Calu3 (cell line): ENCODE data around the gene FAM89A. TPM values are rescaled to one million over a fixed set of nuclear protein-coding genes. Genes with fewer than 3 reads are reported as not detected.
"Not testable (repeated sequence)": the region's sequence is repeated elsewhere in the genome, so short reads cannot be mapped to it uniquely, and the experiment has no call there.

Experiments used
- BruUV-seq: library from RNA; stranded (reverse); fragments of 400-500 nt; replicated peaks from 2 replicates; lab custom pipeline; 2021; lab: Mats Ljungman, UMichigan
- CTCF ChIA-PET: fragments of 300-600 bp; sonication (Branson Sonifier 250); formaldehyde crosslinking; loops from one replicate; lab custom pipeline; 2022; ENCODE audit warnings: antibody characterized with exemption; lab: Charles Lee
- DNase-seq: peaks from one replicate; pipeline ENCODE4 v3.0.0; 2022
- H3K27ac Mint-ChIP-seq: one replicate; pipeline ENCODE4 v1.8.0; 2022; ENCODE audit warnings: mixed read lengths; ENCODE audit not compliant: unreplicated experiment
- H3K27me3 Mint-ChIP-seq: one replicate; pipeline ENCODE4 v1.8.0; 2022; ENCODE audit warnings: mixed read lengths; ENCODE audit not compliant: unreplicated experiment
- H3K36me3 Mint-ChIP-seq: one replicate; pipeline ENCODE4 v1.8.0; 2022; ENCODE audit warnings: mild to moderate bottlenecking, moderate library complexity, mixed read lengths; ENCODE audit not compliant: insufficient read depth, unreplicated experiment
- H3K4me1 Mint-ChIP-seq: one replicate; pipeline ENCODE4 v1.8.0; 2022; ENCODE audit warnings: mild to moderate bottlenecking, low read depth, mixed read lengths; ENCODE audit not compliant: unreplicated experiment
- H3K4me3 Mint-ChIP-seq: one replicate; pipeline ENCODE4 v1.8.0; 2022; ENCODE audit warnings: mild to moderate bottlenecking, low read depth, moderate library complexity, mixed read lengths; ENCODE audit not compliant: unreplicated experiment
- H3K9me3 Mint-ChIP-seq: one replicate; pipeline ENCODE4 v1.8.0; 2022; ENCODE audit warnings: low read depth, mixed read lengths; ENCODE audit not compliant: unreplicated experiment
- intact Hi-C: fragments of 100-400 bp; cut with micrococcal nuclease; formaldehyde crosslinking; loops from one replicate; pipeline ENCODE4 v1.10.0; 2022; ENCODE audit not compliant: unreplicated experiment
- total RNA-seq: library from RNA; stranded (reverse); gene quantifications from 2 replicates; pipeline ENCODE4 v1.2.3, GENCODE V29; 2022
- TF ChIP-seq, protein P1 (sequence below): fragments of 200-600 bp; IDR thresholded peaks from one replicate; pipeline ENCODE4 v1.8.0; 2022; ENCODE audit warnings: antibody characterized with exemption; ENCODE audit not compliant: unreplicated experiment

Gene FAM89A
- total RNA-seq, 1 experiment from 2014 or later, result 12.3 TPM

DNA sequence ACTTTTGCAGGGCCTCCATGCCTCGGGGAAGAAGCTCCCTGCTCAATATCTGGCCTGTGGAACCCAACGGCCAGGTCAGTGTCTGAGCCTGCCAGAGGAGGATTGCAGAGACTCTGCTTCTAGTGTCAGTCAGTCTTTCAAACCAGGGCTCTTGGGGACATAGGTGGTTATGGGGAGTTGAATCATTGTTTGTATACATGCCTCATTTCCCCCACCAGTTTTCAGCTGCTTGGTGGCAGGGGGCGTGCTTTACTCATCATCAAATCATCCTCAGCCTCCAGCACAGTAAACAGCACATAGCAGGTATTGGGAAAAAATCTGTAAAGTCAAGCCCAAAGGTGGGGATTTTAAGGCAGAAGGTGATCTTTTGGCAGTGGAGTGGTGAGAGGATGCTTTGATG is 17.4 kb upstream of the FAM89A start:
- intact Hi-C loops, result no loop called here
- H3K27me3 Mint-ChIP-seq, result no peaks in the 10 kb centered on the region
- TF ChIP-seq, protein P1, sequence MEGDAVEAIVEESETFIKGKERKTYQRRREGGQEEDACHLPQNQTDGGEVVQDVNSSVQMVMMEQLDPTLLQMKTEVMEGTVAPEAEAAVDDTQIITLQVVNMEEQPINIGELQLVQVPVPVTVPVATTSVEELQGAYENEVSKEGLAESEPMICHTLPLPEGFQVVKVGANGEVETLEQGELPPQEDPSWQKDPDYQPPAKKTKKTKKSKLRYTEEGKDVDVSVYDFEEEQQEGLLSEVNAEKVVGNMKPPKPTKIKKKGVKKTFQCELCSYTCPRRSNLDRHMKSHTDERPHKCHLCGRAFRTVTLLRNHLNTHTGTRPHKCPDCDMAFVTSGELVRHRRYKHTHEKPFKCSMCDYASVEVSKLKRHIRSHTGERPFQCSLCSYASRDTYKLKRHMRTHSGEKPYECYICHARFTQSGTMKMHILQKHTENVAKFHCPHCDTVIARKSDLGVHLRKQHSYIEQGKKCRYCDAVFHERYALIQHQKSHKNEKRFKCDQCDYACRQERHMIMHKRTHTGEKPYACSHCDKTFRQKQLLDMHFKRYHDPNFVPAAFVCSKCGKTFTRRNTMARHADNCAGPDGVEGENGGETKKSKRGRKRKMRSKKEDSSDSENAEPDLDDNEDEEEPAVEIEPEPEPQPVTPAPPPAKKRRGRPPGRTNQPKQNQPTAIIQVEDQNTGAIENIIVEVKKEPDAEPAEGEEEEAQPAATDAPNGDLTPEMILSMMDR, result no peak
- H3K27ac Mint-ChIP-seq, result no peak overlapping the region
- no peak for DNase-seq
- no peak overlapping the region for H3K4me3 Mint-ChIP-seq
- H3K9me3 Mint-ChIP-seq, result peaks cover 3% of the 10 kb centered on the region
- BruUV-seq, result no TSS peak
- CTCF ChIA-PET, result no interaction called here
- H3K4me1 Mint-ChIP-seq, result peaks cover 33% of the 10 kb centered on the region
- no peaks in the 10 kb centered on the region for H3K36me3 Mint-ChIP-seq

DNA sequence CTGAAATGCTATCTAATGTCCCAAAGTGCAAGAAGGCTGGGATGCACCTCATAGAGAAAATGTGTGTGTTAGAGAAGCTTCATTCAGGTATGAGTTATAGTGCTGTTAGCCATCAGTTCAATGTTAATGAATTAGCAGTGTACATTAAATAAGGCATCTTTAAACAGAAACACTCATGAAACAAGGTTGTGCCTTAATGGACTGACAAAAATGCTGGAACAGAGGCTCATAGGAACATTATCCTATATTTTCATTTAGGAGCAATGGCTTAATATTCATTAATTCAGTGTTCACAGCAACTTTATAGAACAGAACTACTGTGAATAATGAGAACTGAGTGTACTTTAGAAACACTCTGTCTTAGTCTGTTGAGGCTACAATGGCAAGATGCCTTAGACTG is 15.2 kb upstream of the FAM89A start:
- H3K9me3 Mint-ChIP-seq, result peaks cover 3% of the 10 kb centered on the region
- CTCF ChIA-PET, result no interaction called here
- H3K4me1 Mint-ChIP-seq, result peaks cover 34% of the 10 kb centered on the region
- TF ChIP-seq, protein P1, result no peak
- intact Hi-C loops, result no loop called here
- H3K27ac Mint-ChIP-seq, result no peak overlapping the region
- H3K4me3 Mint-ChIP-seq, result no peak overlapping the region
- no TSS peak for BruUV-seq
- DNase-seq, result no peak
- no peaks in the 10 kb centered on the region for H3K36me3 Mint-ChIP-seq
- H3K27me3 Mint-ChIP-seq, result no peaks in the 10 kb centered on the region

DNA sequence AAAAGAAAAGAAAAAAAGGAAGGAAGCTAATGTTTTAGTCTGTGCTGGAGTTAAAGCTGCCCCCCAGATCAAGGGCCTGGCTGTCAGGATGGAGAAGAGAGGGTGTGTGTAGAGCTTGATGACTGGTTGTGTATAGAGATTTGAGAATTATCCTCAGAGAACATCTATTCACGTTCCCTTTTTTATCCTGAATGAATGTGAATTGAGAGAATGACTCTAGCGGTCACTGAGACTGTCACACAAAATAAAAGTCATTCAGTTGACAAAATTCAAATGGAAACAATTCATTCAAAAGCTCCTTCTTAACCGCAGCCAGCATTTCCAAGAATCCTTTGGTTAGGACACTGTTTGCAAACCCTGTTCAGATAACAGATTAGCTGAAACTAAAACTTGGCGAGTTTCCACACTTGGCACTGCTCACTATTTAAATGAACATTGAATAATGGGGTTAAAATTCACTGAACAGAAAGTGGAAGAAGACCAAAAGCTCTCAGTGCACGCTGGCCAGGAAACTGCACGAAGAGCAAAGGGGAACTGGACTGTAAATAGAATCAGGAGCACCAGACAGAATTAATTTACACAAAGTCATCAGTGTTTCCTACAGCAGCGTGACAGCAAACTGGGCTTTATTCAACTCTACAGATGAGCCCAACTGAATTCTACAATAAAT is 13.6 kb upstream of the FAM89A start:
- BruUV-seq, result no TSS peak
- peak; percentile 33 for DNase-seq
- CTCF ChIA-PET, result interaction anchor here (0.7 kb wide), 1 partner anchor 153 kb away, joined by 3 read pairs; no protein-coding TSS in a partner anchor

DNA sequence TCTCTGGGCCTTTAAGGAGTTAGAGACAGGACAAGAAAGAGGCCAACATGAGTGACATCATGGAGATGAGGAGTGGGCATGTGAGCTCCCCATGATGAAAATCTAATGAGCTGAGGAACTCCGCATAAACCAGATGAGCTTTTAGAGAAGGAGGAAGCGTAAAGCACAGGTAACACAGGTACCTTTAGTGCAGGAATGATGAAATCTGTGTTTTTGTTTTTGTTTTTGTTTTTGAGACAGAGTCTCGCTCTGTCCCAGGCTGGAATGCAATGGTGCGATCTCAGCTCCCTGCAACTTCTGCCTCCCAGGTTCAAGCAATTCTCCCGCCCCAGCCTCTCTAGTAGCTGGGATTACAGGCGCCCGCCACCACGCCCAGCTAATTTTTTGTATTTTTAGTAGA is 12.7 kb upstream of the FAM89A start:
- DNase-seq, result no peak
- H3K4me3 Mint-ChIP-seq, result peak overlapping the region; percentile 16
- intact Hi-C loops, result loop anchor here (5.0 kb wide), 1 partner anchor 90 kb away; no protein-coding TSS in a partner anchor
- peaks cover 28% of the 10 kb centered on the region for H3K4me1 Mint-ChIP-seq
- TF ChIP-seq, protein P1, result no peak
- BruUV-seq, result no TSS peak
- peaks cover 18% of the 10 kb centered on the region for H3K27me3 Mint-ChIP-seq
- peaks cover 3% of the 10 kb centered on the region for H3K9me3 Mint-ChIP-seq
- no peaks in the 10 kb centered on the region for H3K36me3 Mint-ChIP-seq
- H3K27ac Mint-ChIP-seq, result no peak overlapping the region
- CTCF ChIA-PET, result no interaction called here

More for the DNA sequence above, 13.6 kb upstream of the FAM89A start:
- Mint-ChIP-seq H3K36me3 (no peaks in the 10 kb centered on the region), H3K9me3 (peaks cover 3% of the 10 kb centered on the region), H3K27me3 (peaks cover 9% of the 10 kb centered on the region), H3K27ac (no peak overlapping the region), H3K4me3 (peak overlapping the region; percentile 16), H3K4me1 (peaks cover 37% of the 10 kb centered on the region)
- TF ChIP-seq, protein P1, result no peak
- intact Hi-C loops, result loop anchor here (5.0 kb wide), 1 partner anchor 89 kb away; no protein-coding TSS in a partner anchor

DNA sequence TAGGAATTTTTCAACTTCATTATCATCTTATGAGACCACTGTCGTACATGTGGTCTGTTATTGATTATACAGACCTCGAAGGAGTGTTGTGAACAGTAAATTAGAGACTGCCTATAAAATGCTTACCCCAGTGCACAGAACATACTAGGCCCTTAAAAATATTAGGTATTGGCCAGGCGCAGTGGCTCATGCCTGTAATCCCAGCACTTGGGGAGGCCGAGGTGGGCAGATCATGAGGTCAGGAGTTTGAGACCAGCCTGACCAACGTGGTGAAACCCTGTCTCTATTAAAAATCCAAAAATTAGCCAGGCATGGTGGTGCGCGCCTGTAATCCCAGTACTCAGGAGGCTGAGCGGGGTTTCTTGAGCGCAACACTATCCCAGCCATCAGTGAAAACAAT is 10.9 kb upstream of the FAM89A start:
- not testable (repeated sequence) for H3K27ac Mint-ChIP-seq

More for the DNA sequence above, 10.9 kb upstream of the FAM89A start:
- intact Hi-C loops, result loop anchor here (5.0 kb wide), 1 partner anchor 91 kb away; no protein-coding TSS in a partner anchor
- DNase-seq, BruUV-seq, H3K4me3 Mint-ChIP-seq, CTCF ChIA-PET, H3K36me3 Mint-ChIP-seq, H3K9me3 Mint-ChIP-seq: not testable (repeated sequence)
- Mint-ChIP-seq H3K27me3 (peaks cover 36% of the 10 kb centered on the region), H3K4me1 (peaks cover 30% of the 10 kb centered on the region)
